Measurements from ENCODE around the gene KLK15. TPM values are rescaled to one million over a fixed set of nuclear protein-coding genes. Genes with fewer than 3 reads are reported as not detected.

Gene KLK15
- total and polyA plus RNA-seq, 7 donors: not detected

GRCh38 chr19:50843205-50843604, 9.8 kb upstream of the KLK15 start:
- no peak overlapping the region for H3K27ac ChIP-seq
- 92 to 95% (median 93%) methylated on average over 2 of the region's 2 CpGs for WGBS, 3 donors
- H3K9me3 ChIP-seq: no peaks in the 10 kb centered on the region
- ATAC-seq (no peak), DNase-seq (no peak)
- H3K4me1 ChIP-seq: no peaks in the 10 kb centered on the region
- H3K4me3 ChIP-seq: no peak overlapping the region
- H3K36me3 ChIP-seq (ENCODE audit: insufficient read depth in 1 of 2, low read depth in 1 of 2): no peaks in the 10 kb centered on the region
- TF ChIP-seq CTCF (IDR thresholded peaks at IDR 0.05): no peak
- H3K27me3 ChIP-seq (ENCODE audit: insufficient read depth in 3 of 3, low read length in 2 of 3): peaks cover 0 to 3% (median 0%) of the 10 kb centered on the region in 3 donors
- intact Hi-C loops (cut with DNase I): no loop called here

- intact Hi-C loops (cut with DNase I): no loop called here
- Histone ChIP-seq H3K36me3 (ENCODE audit: insufficient read depth in 1 of 2, low read depth in 1 of 2) (no peaks in the 10 kb centered on the region), H3K4me3 (no peak overlapping the region), H3K27me3 (ENCODE audit: insufficient read depth in 3 of 3, low read length in 2 of 3) (peaks cover 0 to 3% (median 3%) of the 10 kb centered on the region in 3 donors), H3K4me1 (no peaks in the 10 kb centered on the region), H3K27ac (no peak overlapping the region), H3K9me3 (no peaks in the 10 kb centered on the region)
- no peak for ATAC-seq
- no peak for TF ChIP-seq CTCF (IDR thresholded peaks at IDR 0.05)
- DNase-seq: no peak
- WGBS, 3 donors: 88 to 93% (median 89%) methylated on average over 6 of the region's 6 CpGs
Observed at GRCh38 chr19:50842130-50842529, 8.8 kb upstream of the KLK15 start.

GRCh38 chr19:50839712-50840655, 6.6 kb upstream of the KLK15 start:
- intact Hi-C loops (cut with DNase I): no loop called here
- Histone ChIP-seq H3K9me3 (no peaks in the 10 kb centered on the region), H3K27ac (no peak overlapping the region), H3K36me3 (ENCODE audit: insufficient read depth in 1 of 2, low read depth in 1 of 2) (no peaks in the 10 kb centered on the region), H3K27me3 (ENCODE audit: insufficient read depth in 3 of 3, low read length in 2 of 3) (peaks cover 0 to 23% (median 8%) of the 10 kb centered on the region in 3 donors), H3K4me1 (no peaks in the 10 kb centered on the region), H3K4me3 (no peak overlapping the region)
- DNase-seq (no peak), ATAC-seq (no peak)
- WGBS, 3 donors: 74 to 78% (median 77%) methylated on average over 10 of the region's 10 CpGs
- TF ChIP-seq CTCF (IDR thresholded peaks at IDR 0.05): no peak

- Histone ChIP-seq H3K27me3 (ENCODE audit: insufficient read depth in 3 of 3, low read length in 2 of 3) (peaks cover 0 to 34% (median 5%) of the 10 kb centered on the region in 3 donors), H3K9me3 (no peaks in the 10 kb centered on the region), H3K4me3 (no peak overlapping the region), H3K4me1 (no peaks in the 10 kb centered on the region), H3K27ac (no peak overlapping the region), H3K36me3 (ENCODE audit: insufficient read depth in 1 of 2, low read depth in 1 of 2) (no peaks in the 10 kb centered on the region)
- DNase-seq (no peak), ATAC-seq (no peak)
- 15 to 19% (median 16%) methylated on average over 6 of the region's 6 CpGs for WGBS, 3 donors
- intact Hi-C loops (cut with DNase I): no loop called here
- TF ChIP-seq CTCF (IDR thresholded peaks at IDR 0.05): no peak
Observed at GRCh38 chr19:50838239-50838638, 4.9 kb upstream of the KLK15 start.
